M059J (cell line): Measurements from ENCODE around the gene NOXO1. TPM values are rescaled to one million over a fixed set of nuclear protein-coding genes. Genes with fewer than 3 reads are reported as not detected.
A peak's percentile ranks its signal among the peaks of the same experiment; 100 is the strongest.

ENCODE experiments used
- DNase-seq: peaks from one replicate; pipeline ENCODE4 v3.0.0-alpha.2; 2012; ENCODE audit warnings: low read depth
- total RNA-seq: library from RNA; depleted of rRNA; stranded (reverse); fragments of >200 nt; shearing (Covaris generic); gene quantifications from 2 replicates; pipeline ENCODE4 v1.2.3, GENCODE V29; 2014; rRNA removed

The NOXO1 gene, protein sequence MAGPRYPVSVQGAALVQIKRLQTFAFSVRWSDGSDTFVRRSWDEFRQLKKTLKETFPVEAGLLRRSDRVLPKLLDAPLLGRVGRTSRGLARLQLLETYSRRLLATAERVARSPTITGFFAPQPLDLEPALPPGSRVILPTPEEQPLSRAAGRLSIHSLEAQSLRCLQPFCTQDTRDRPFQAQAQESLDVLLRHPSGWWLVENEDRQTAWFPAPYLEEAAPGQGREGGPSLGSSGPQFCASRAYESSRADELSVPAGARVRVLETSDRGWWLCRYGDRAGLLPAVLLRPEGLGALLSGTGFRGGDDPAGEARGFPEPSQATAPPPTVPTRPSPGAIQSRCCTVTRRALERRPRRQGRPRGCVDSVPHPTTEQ
- not detected in 2 replicates for total RNA-seq

- DNase-seq, result no peak
Measured at GRCh38 chr16:1981398-1981836, at the start of gene NOXO1. NOXO1 (minus strand) TSS chr16:1981469; CDS start chr16:1981179, 290 bp downstream.

- DNase-seq, result no peak
Measured at GRCh38 chr16:2030036-2030435, 48.8 kb upstream of the NOXO1 start.

GRCh38 chr16:2029350-2029749 lies 48.1 kb upstream of the NOXO1 start:
- no peak for DNase-seq

GRCh38 chr16:2028620-2029220 lies 47.5 kb upstream of the NOXO1 start:
- DNase-seq, result no peak

- DNase-seq, result no peak
Measured at GRCh38 chr16:2028146-2028545, 46.9 kb upstream of the NOXO1 start.

- peak; percentile 56 for DNase-seq
Measured at GRCh38 chr16:2027024-2028010, 46.0 kb upstream of the NOXO1 start.

DNA sequence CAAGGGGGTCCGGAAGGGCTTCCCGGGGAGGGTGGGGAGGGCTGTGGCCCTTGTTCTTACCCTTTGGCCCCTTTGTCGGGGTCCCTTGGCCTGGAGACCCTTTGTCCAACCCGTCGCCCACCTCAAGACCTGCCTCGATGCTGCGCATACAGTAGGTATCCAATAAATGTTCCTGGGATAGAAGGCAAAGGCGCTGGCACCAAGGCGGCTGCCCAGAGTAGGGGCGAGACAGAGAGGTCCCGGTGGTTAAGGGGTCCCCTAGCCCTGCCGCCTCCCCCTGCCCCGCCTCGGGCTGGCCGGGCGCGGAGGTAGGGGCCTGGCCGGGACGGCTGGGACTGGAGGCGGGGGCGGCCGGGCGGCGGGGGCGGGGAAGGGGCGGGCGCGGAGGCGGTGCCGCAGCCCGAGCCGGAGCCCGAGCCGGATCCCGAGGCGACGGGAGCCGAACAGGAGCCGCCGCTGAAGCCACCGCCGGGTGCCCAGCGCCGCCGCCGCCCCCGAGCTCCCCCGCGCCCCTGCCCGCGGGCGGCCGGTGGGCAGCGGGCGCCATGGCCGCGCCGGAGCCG lies 45.3 kb upstream of the NOXO1 start, which contains the start of gene NHERF2:
NHERF2 (plus strand) TSS at position 442 of the 563 bp plus-strand sequence; CDS start at position 546, 104 bp downstream.
- DNase-seq, result no peak

GRCh38 chr16:2025878-2026460 lies 44.7 kb upstream of the NOXO1 start:
- no peak for DNase-seq

- no peak for DNase-seq
Measured at GRCh38 chr16:2025251-2025650, 44.0 kb upstream of the NOXO1 start.

GRCh38 chr16:2024032-2024420 lies 42.8 kb upstream of the NOXO1 start:
- DNase-seq, result no peak

- peak; percentile 81 for DNase-seq
Measured at GRCh38 chr16:2023092-2024031, 42.1 kb upstream of the NOXO1 start.

DNA sequence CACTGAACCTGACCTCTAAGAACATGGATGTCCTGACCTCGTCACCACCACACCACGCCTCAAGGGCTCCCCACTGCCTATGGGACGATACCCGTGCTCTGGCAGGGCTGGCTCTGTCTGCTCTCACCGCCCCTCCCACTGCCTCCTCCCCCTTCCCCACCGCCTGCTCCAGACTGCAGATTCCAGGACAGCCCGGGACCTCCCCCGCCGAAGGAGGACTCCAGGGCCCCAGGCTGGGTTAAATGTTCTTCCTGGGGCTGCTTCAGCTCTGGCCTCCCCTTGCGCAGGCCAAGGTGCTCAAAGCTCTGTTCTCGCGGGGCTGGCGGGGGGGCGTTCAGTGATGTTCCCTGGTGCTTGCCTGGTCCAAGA lies 41.4 kb upstream of the NOXO1 start:
- DNase-seq, result peak; percentile 48

DNA sequence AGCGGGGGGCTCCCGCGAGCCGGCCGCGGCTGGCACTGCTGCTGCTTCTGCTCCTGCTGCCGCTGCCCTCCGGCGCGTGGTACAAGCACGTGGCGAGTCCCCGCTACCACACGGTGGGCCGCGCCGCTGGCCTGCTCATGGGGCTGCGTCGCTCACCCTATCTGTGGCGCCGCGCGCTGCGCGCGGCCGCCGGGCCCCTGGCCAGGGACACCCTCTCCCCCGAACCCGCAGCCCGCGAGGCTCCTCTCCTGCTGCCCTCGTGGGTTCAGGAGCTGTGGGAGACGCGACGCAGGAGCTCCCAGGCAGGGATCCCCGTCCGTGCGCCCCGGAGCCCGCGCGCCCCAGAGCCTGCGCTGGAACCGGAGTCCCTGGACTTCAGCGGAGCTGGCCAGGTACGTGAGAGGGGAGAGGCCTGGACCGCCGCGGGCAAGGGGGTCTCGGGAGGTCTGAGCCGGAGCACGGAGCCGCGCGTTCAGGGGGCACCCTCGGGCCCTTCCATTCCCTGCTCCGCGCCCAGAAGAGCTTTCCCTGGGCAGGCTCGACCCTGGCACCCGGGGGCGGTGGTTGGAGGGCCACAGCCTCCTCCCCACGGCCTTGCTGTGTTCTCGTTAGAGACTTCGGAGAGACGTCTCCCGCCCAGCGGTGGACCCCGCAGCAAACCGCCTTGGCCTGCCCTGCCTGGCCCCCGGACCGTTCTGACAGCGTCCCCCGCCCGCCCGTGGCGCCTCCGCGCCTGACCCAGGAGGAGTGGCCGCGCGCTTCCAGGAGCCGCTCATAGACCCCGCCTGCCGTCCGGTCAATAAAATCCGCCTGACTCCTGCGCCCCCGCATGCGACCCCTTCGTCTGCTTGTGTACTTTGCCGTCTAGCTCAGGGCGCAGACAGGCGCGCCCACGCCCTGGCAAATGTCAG lies 38.9 kb upstream of the NOXO1 start:
- no peak for DNase-seq

DNA sequence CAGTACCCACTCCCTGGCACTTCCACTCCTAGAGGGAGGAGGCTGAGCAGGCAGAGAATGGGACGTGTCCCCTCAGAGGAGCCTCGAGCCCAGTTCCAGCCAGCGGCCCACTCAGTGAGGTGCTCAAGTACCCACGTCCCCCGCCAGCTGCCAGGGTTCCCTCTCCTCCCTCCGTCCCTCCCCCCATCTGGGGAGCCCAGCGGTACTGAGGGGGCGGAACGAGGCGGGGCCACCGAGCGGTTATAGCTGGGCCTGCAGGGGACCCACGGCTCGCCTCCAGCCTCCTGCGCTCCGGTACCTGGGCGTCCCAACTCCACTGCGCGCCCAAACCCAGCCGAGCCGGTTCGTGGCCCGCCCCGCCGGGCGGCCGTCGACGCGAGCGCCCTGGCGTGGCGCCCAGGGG lies 38.2 kb upstream of the NOXO1 start, which contains the start of gene NPW:
NPW (plus strand) TSS at position 268 of the 403 bp plus-strand sequence.
- no peak for DNase-seq

- DNase-seq, result no peak
Measured at GRCh38 chr16:2016407-2016922, 35.2 kb upstream of the NOXO1 start.

GRCh38 chr16:2015947-2016208 lies 34.6 kb upstream of the NOXO1 start:
- DNase-seq, result no peak

DNA sequence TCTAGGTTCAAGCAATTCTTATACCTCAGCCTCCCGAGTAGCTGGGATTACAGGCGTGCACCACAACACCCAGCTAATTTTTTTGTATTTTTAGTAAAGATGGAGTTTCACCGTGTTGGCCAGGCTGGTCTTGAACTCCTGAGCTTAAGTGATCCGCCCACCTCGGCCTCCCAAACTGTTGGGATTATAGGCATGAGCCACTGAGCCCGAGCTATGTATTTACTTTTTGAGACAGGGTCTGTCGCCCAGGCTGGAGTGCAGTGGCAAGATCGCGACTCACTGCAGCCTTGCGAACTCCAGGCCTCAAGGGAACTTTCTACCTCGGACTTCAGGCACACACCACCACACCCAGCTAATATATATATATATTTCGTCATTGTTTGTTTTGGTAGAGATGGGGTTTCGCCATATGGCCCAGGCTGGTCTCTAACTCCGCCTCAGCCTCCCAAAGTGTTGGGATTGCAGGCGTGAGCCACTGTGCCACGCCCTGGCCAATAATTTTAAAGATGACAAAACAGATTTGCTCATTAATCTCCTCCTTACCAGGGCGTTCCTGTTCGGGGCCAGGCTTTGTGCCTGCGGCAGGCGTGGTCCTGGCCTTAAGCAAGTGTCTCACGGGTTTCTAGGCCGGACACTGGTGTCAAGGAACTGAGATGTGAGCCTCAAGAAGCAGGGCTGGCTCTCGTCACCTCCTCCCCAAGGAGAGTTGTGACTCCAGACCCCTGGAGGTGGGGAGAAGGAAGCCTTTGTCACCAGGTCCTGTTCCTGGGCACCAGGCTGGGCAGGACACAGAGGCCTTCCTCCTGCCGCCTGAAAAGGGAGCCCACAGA lies 34.1 kb upstream of the NOXO1 start:
- DNase-seq, result no peak

DNA sequence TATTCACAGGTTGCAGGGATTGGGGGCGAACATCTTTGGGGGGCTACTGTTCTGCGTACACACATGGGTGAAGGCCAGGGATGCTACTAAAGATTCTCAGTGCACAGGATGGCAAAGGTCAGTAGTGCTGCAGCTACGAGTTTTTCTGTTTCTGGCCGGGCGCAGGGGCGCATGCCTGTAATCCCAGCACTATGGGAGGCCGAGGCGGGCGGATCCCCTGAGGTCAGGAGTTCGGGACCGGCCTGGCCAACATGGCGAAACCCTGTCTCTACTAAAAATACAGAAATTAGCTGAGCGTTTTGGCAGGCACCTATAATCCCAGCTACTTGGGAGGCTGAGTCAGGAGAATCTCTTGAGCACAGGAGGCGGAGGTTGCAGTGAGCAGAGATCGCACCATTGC lies 32.3 kb upstream of the NOXO1 start:
- no peak for DNase-seq
